WTC11 (cell line): ENCODE results near the gene ADCY10. TPM values are rescaled to one million over a fixed set of nuclear protein-coding genes. Genes with fewer than 3 reads are reported as not detected.

ENCODE experiments used
- ATAC-seq: fragments of 200-7000 bp; cut with Tn5 transposase; 2 replicates; pipeline ENCODE4 v1.10.0; 2021; ENCODE audit warnings: mild to moderate bottlenecking, moderate library complexity
- CTCF ChIA-PET: fragments of 300-600 bp; sonication (Branson Sonifier 250); formaldehyde crosslinking; loops from one replicate; lab custom pipeline; 2021; ENCODE audit warnings: antibody characterized with exemption; lab: Charles Lee
- POLR2A ChIA-PET: fragments of 350-600 bp; sonication (Branson Sonifier 250); formaldehyde crosslinking; loops from one replicate; lab custom pipeline; 2021; ENCODE audit warnings: antibody characterized with exemption; lab: Charles Lee
- DNase-seq: peaks from one replicate; pipeline ENCODE4 v3.0.0; 2021; ENCODE audit warnings: low spot score
- H3K27ac Mint-ChIP-seq: 2 replicates; pipeline ENCODE4 v1.8.0; 2021; ENCODE audit warnings: mixed read lengths
- H3K27me3 Mint-ChIP-seq: 2 replicates; pipeline ENCODE4 v1.8.0; 2021; ENCODE audit warnings: low read depth, mild to moderate bottlenecking, moderate library complexity, mixed read lengths
- H3K36me3 Mint-ChIP-seq: 2 replicates; pipeline ENCODE4 v1.8.0; 2021; ENCODE audit warnings: mixed read lengths
- H3K4me1 Mint-ChIP-seq: 2 replicates; pipeline ENCODE4 v1.8.0; 2022; ENCODE audit warnings: mixed read lengths
- H3K4me3 Mint-ChIP-seq: 2 replicates; pipeline ENCODE4 v1.8.0; 2021; ENCODE audit warnings: mild to moderate bottlenecking, moderate library complexity, mixed read lengths
- H3K9me3 Mint-ChIP-seq: 2 replicates; pipeline ENCODE4 v1.8.0; 2021; ENCODE audit warnings: mixed read lengths
- ATF1 ChIP-seq: sonication (generic); formaldehyde crosslinking; IDR thresholded peaks from 2 replicates; pipeline ENCODE4 v1.8.1; 2023; ENCODE audit warnings: mild to moderate bottlenecking, moderate library complexity, missing genetic modification reagents
- CDX4 ChIP-seq: fragments of 250-450 bp; sonication (Bioruptor Pico); IDR thresholded peaks from 2 replicates; pipeline ENCODE4 v1.9.0; 2021; ENCODE audit warnings: moderate library complexity, mild to moderate bottlenecking, inconsistent platforms, borderline replicate concordance
- CREM ChIP-seq: sonication (generic); formaldehyde crosslinking; IDR thresholded peaks from 2 replicates; pipeline ENCODE4 v1.8.1; 2022; ENCODE audit warnings: mild to moderate bottlenecking, missing genetic modification reagents, moderate library complexity
- FOXJ3 ChIP-seq: sonication (generic); formaldehyde crosslinking; IDR thresholded peaks from 2 replicates; pipeline ENCODE4 v1.9.0; 2021; ENCODE audit warnings: missing genetic modification reagents, mild to moderate bottlenecking, borderline replicate concordance
- IRF1 ChIP-seq: sonication (generic); formaldehyde crosslinking; IDR thresholded peaks from 2 replicates; pipeline ENCODE4 v1.8.0; 2023; ENCODE audit warnings: missing genetic modification reagents
- IRF2 ChIP-seq: sonication (generic); formaldehyde crosslinking; IDR thresholded peaks from 2 replicates; pipeline ENCODE4 v1.8.0; 2022; ENCODE audit warnings: low read depth, missing genetic modification reagents, borderline replicate concordance
- MAX ChIP-seq: sonication (generic); formaldehyde crosslinking; IDR thresholded peaks from 2 replicates; pipeline ENCODE4 v1.8.0; 2022; ENCODE audit warnings: mild to moderate bottlenecking, missing genetic modification reagents
- MLX ChIP-seq: sonication (generic); formaldehyde crosslinking; IDR thresholded peaks from 2 replicates; pipeline ENCODE4 v1.8.1; 2023; ENCODE audit warnings: mild to moderate bottlenecking, missing genetic modification reagents, moderate library complexity
- NFATC4 ChIP-seq: fragments of 250-450 bp; sonication (Bioruptor Pico); IDR thresholded peaks from 2 replicates; pipeline ENCODE4 v1.9.0; 2021; ENCODE audit warnings: mild to moderate bottlenecking
- OVOL2 ChIP-seq: fragments of 250-450 bp; sonication (Bioruptor Pico); IDR thresholded peaks from 2 replicates; pipeline ENCODE4 v1.9.0; 2021; ENCODE audit warnings: mild to moderate bottlenecking, borderline replicate concordance
- PREB ChIP-seq: sonication (generic); formaldehyde crosslinking; IDR thresholded peaks from 2 replicates; pipeline ENCODE4 v1.8.1; 2022; ENCODE audit warnings: mild to moderate bottlenecking, missing genetic modification reagents, moderate library complexity, borderline replicate concordance
- RORB ChIP-seq: fragments of 250-450 bp; sonication (Bioruptor Pico); IDR thresholded peaks from 2 replicates; pipeline ENCODE4 v1.9.0; 2021; ENCODE audit warnings: mild to moderate bottlenecking
- SMAD3 ChIP-seq: sonication (generic); formaldehyde crosslinking; IDR thresholded peaks from 2 replicates; pipeline ENCODE4 v1.8.0; 2022; ENCODE audit warnings: missing genetic modification reagents, mild to moderate bottlenecking, borderline replicate concordance
- SP1 ChIP-seq: sonication (generic); formaldehyde crosslinking; conservative IDR thresholded peaks from 2 replicates; pipeline ENCODE4 v1.8.1; 2022; ENCODE audit warnings: missing genetic modification reagents
- STAT6 ChIP-seq: sonication (generic); formaldehyde crosslinking; conservative IDR thresholded peaks from 2 replicates; pipeline ENCODE4 v1.8.1; 2023; ENCODE audit warnings: mild to moderate bottlenecking, low read depth, missing genetic modification reagents, moderate library complexity
- TEAD4 ChIP-seq: sonication (generic); formaldehyde crosslinking; IDR thresholded peaks from 2 replicates; pipeline ENCODE4 v1.8.0; 2022; ENCODE audit warnings: mild to moderate bottlenecking, missing genetic modification reagents
- ZBTB43 ChIP-seq: sonication (generic); formaldehyde crosslinking; IDR thresholded peaks from 2 replicates; pipeline ENCODE4 v1.8.1; 2023; ENCODE audit warnings: mild to moderate bottlenecking, missing genetic modification reagents
- ZNF317 ChIP-seq: sonication (generic); formaldehyde crosslinking; IDR thresholded peaks from 2 replicates; pipeline ENCODE4 v1.8.1; 2023; ENCODE audit warnings: low read depth, mild to moderate bottlenecking, moderate library complexity, missing genetic modification reagents, borderline replicate concordance
- ZNF423 ChIP-seq: fragments of 250-450 bp; sonication (Bioruptor Pico); IDR thresholded peaks from 2 replicates; pipeline ENCODE4 v2.1.2; 2022; ENCODE audit warnings: mild to moderate bottlenecking, moderate library complexity
- ZNF532 ChIP-seq: fragments of 250-450 bp; sonication (Bioruptor Pico); IDR thresholded peaks from 2 replicates; pipeline ENCODE4 v1.9.0; 2021; ENCODE audit warnings: mild to moderate bottlenecking, borderline replicate concordance
- ZNF671 ChIP-seq: fragments of 250-450 bp; sonication (Bioruptor Pico); IDR thresholded peaks from 2 replicates; pipeline ENCODE4 v1.8.0; 2021; ENCODE audit warnings: mild to moderate bottlenecking
- total RNA-seq: library from RNA; stranded (reverse); gene quantifications from 3 replicates; pipeline ENCODE4 v1.2.3, GENCODE V29; 2021

ADCY10 gene
- total RNA-seq, 1 experiment from 2014 or later = 0.07 TPM

GRCh38 chr1:167819849-167820683, 93.9 kb downstream of the ADCY10 start (continued):
- TF ChIP-seq MAX (CRISPR knock-in tag) = peak; percentile 43; the same call in 1 of the 2 replicates
- no peak for TF ChIP-seq CREM (CRISPR knock-in tag)
- no peak for TF ChIP-seq ZNF423

GRCh38 chr1:167815650-167816049, 98.3 kb downstream of the ADCY10 start:
- peaks cover 7% of the 10 kb centered on the region; the same call in 1 of the 2 replicates for H3K27me3 Mint-ChIP-seq
- peaks cover 8% of the 10 kb centered on the region for H3K4me1 Mint-ChIP-seq
- CTCF ChIA-PET = interaction anchor here (2.2 kb wide), 1 partner anchor 12 kb away, joined by 6 read pairs; no protein-coding TSS in a partner anchor
- H3K4me3 Mint-ChIP-seq = no peak overlapping the region
- TF ChIP-seq STAT6 = no peak
- TF ChIP-seq PREB (CRISPR knock-in tag) = no peak
- no peak for TF ChIP-seq ZNF317 (CRISPR knock-in tag)
- no peak for TF ChIP-seq NFATC4 (CRISPR knock-in tag)
- TF ChIP-seq ZNF671 (CRISPR knock-in tag) = no peak
- TF ChIP-seq IRF1 (CRISPR knock-in tag) = no peak
- no peak for TF ChIP-seq SP1 (CRISPR knock-in tag)
- no peak for TF ChIP-seq IRF2 (CRISPR knock-in tag)
- TF ChIP-seq ZBTB43 = no peak
- TF ChIP-seq MLX (CRISPR knock-in tag) = no peak
- TF ChIP-seq CDX4 (CRISPR knock-in tag) = no peak
- no peak for TF ChIP-seq SMAD3 (CRISPR knock-in tag)
- no peak for TF ChIP-seq ZNF532 (CRISPR knock-in tag)
- no peak for TF ChIP-seq TEAD4 (CRISPR knock-in tag)
- TF ChIP-seq FOXJ3 (CRISPR knock-in tag) = no peak
- no peak for TF ChIP-seq RORB (CRISPR knock-in tag)
- TF ChIP-seq ATF1 (CRISPR knock-in tag) = no peak
- no peak for TF ChIP-seq OVOL2
- POLR2A ChIA-PET = no interaction called here
- DNase-seq (no peak), ATAC-seq (no peak)
- H3K27ac Mint-ChIP-seq = no peak overlapping the region
- peaks cover 36% of the 10 kb centered on the region for H3K9me3 Mint-ChIP-seq
- H3K36me3 Mint-ChIP-seq = peaks cover 26% of the 10 kb centered on the region
